IMR-90 (cell line): ENCODE measurements around the gene BEAN1. TPM values are rescaled to one million over a fixed set of nuclear protein-coding genes. Genes with fewer than 3 reads are reported as not detected.

Experiments
- ATAC-seq: fragments of 200-7000 bp; cut with Tn5 transposase; 2 replicates; pipeline ENCODE4 v1.9.1; 2020; ENCODE audit warnings: low read depth, mild to moderate bottlenecking, moderate library complexity
- BruUV-seq: library from RNA; stranded (reverse); fragments of 400-500 nt; replicated peaks from 2 replicates; lab custom pipeline; 2021; lab: Mats Ljungman, UMichigan
- CTCF ChIA-PET: fragments of 300-600 bp; formaldehyde crosslinking; extraction: SDS; loops from one replicate; lab custom pipeline; 2021; ENCODE audit warnings: antibody characterized with exemption; lab: Yijun Ruan, JAX
- POLR2A ChIA-PET: fragments of 300-600 bp; sonication (Branson Sonifier 250); formaldehyde crosslinking; loops from one replicate; lab custom pipeline; 2022; ENCODE audit warnings: antibody characterized with exemption; ENCODE audit not compliant: unreplicated experiment; lab: Charles Lee
- DNase-seq: peaks from one replicate; pipeline ENCODE4 v3.0.0; 2013
- H2AFZ ChIP-seq: replicated peaks from 2 replicates; pipeline ENCODE3; 2013; ENCODE audit warnings: low read length, mild to moderate bottlenecking; ENCODE audit not compliant: poor library complexity
- H2AK5ac ChIP-seq: 2 replicates; pipeline ENCODE4 v1.6.1; 2013; ENCODE audit warnings: low read depth, low read length, inconsistent platforms
- H2AK9ac ChIP-seq: replicated peaks from 2 replicates; pipeline ENCODE3; 2013; ENCODE audit warnings: mild to moderate bottlenecking, low read depth, low read length, moderate library complexity; ENCODE audit not compliant: poor library complexity
- H2BK120ac ChIP-seq: 2 replicates; pipeline ENCODE4 v1.6.1; 2013; ENCODE audit warnings: low read depth, low read length, inconsistent platforms
- H2BK15ac ChIP-seq: 3 replicates; pipeline ENCODE4 v1.6.1; 2013; ENCODE audit warnings: low read depth, low read length, inconsistent platforms
- H2BK20ac ChIP-seq: 2 replicates; pipeline ENCODE4 v1.6.1; 2013; ENCODE audit warnings: low read depth, mild to moderate bottlenecking, inconsistent platforms, low read length, moderate library complexity
- H2BK5ac ChIP-seq: 2 replicates; pipeline ENCODE4 v1.6.1; 2013; ENCODE audit warnings: mild to moderate bottlenecking, low read depth, low read length, inconsistent platforms; ENCODE audit not compliant: poor library complexity, severe bottlenecking
- H3K14ac ChIP-seq: replicated peaks from 2 replicates; pipeline ENCODE4 v1.6.1; 2013; ENCODE audit warnings: low read depth, low read length, inconsistent platforms
- H3K18ac ChIP-seq: 2 replicates; pipeline ENCODE4 v1.6.1; 2013; ENCODE audit warnings: low read depth, low read length, control low read depth
- H3K23ac ChIP-seq: 2 replicates; pipeline ENCODE4 v1.6.1; 2013; ENCODE audit warnings: low read depth, low read length, inconsistent platforms
- H3K27ac ChIP-seq: 2 replicates; pipeline ENCODE4 v1.5.1; 2013; ENCODE audit warnings: mild to moderate bottlenecking, control low read depth, low read length; ENCODE audit not compliant: insufficient read depth
- H3K27me3 ChIP-seq: 2 replicates; pipeline ENCODE4 v1.6.1; 2013; ENCODE audit warnings: low read length; ENCODE audit not compliant: control insufficient read depth, insufficient read depth
- H3K36me3 ChIP-seq: 2 replicates; pipeline ENCODE4 v1.6.1; 2013; ENCODE audit warnings: low read length, mixed read lengths; ENCODE audit not compliant: control insufficient read depth, insufficient read depth
- H3K4ac ChIP-seq: 2 replicates; pipeline ENCODE4 v1.6.1; 2013; ENCODE audit warnings: low read depth, low read length, inconsistent platforms
- H3K4me1 ChIP-seq: 2 replicates; pipeline ENCODE4 v1.6.1; 2013; ENCODE audit warnings: low read length, mixed read lengths; ENCODE audit not compliant: control insufficient read depth, insufficient read depth
- H3K4me2 ChIP-seq: 2 replicates; pipeline ENCODE4 v1.6.1; 2013; ENCODE audit warnings: low read depth, mild to moderate bottlenecking, control low read depth, low read length, moderate library complexity
- H3K4me3 ChIP-seq: 2 replicates; pipeline ENCODE4 v1.5.1; 2013; ENCODE audit warnings: low read depth, mild to moderate bottlenecking, control low read depth, low read length, moderate library complexity; ENCODE audit not compliant: insufficient read depth
- H3K56ac ChIP-seq: 2 replicates; pipeline ENCODE4 v1.6.1; 2013; ENCODE audit warnings: low read length, inconsistent platforms; ENCODE audit not compliant: insufficient read depth; ENCODE audit errors: extremely low read depth
- H3K79me1 ChIP-seq, 2 experiments: 2 replicates each; pipeline ENCODE4 v1.6.1; 2013; ENCODE audit warnings: low read length in 2 of 2, inconsistent platforms in 1 of 2, low read depth in 1 of 2
- H3K9ac ChIP-seq: 2 replicates; pipeline ENCODE4 v1.6.1; 2013; ENCODE audit warnings: low read depth, low read length, control low read depth
- H3K9me1 ChIP-seq: 2 replicates; pipeline ENCODE4 v1.6.1; 2013; ENCODE audit warnings: low read length, inconsistent platforms; ENCODE audit not compliant: insufficient read depth
- H3K9me3 ChIP-seq: 2 replicates; pipeline ENCODE4 v1.6.1; 2013; ENCODE audit warnings: low read length; ENCODE audit not compliant: control insufficient read depth, insufficient read depth
- H4K20me1 ChIP-seq: 2 replicates; pipeline ENCODE4 v1.6.1; 2013; ENCODE audit warnings: low read length, inconsistent platforms; ENCODE audit not compliant: insufficient read depth
- H4K5ac ChIP-seq: 2 replicates; pipeline ENCODE4 v1.6.1; 2013; ENCODE audit warnings: mild to moderate bottlenecking, low read depth, low read length, control low read depth
- H4K8ac ChIP-seq, 2 experiments: 2 replicates each; pipeline ENCODE4 v1.6.1; 2013; ENCODE audit warnings: low read depth in 2 of 2, low read length in 2 of 2, control low read depth in 1 of 2, inconsistent platforms in 1 of 2
- H4K91ac ChIP-seq: 2 replicates; pipeline ENCODE4 v1.6.1; 2013; ENCODE audit warnings: low read depth, low read length, inconsistent platforms; ENCODE audit not compliant: insufficient read depth
- CEBPB ChIP-seq: IDR thresholded peaks from 2 replicates; pipeline ENCODE4 v1.6.1; 2012; ENCODE audit warnings: low read depth, low read length, improper control_type of control experiment
- MAFK ChIP-seq: IDR thresholded peaks from 2 replicates; pipeline ENCODE4 v1.6.1; 2012; ENCODE audit warnings: low read depth, low read length, improper control_type of control experiment
- MAZ ChIP-seq: IDR thresholded peaks from 2 replicates; pipeline ENCODE4 v1.6.1; 2012; ENCODE audit warnings: low read depth, mild to moderate bottlenecking, low read length, improper control_type of control experiment, moderate library complexity, borderline replicate concordance
- MXI1 ChIP-seq: IDR thresholded peaks from 2 replicates; pipeline ENCODE4 v1.6.1; 2012; ENCODE audit warnings: low read depth, mild to moderate bottlenecking, low read length, moderate library complexity, borderline replicate concordance
- POLR2A ChIP-seq: IDR thresholded peaks from 2 replicates; pipeline ENCODE4 v1.6.1; 2012; ENCODE audit warnings: mild to moderate bottlenecking, low read depth, low read length
- RCOR1 ChIP-seq: IDR thresholded peaks from 2 replicates; pipeline ENCODE4 v1.6.1; 2012; ENCODE audit warnings: mild to moderate bottlenecking, low read length, improper control_type of control experiment; ENCODE audit not compliant: insufficient replicate concordance
- RFX5 ChIP-seq: IDR thresholded peaks from 2 replicates; pipeline ENCODE4 v1.8.0; 2012; ENCODE audit warnings: low read depth, mild to moderate bottlenecking, low read length, moderate library complexity
- SMC3 ChIP-seq: fragments of 150-350 bp; IDR thresholded peaks from 2 replicates; pipeline ENCODE4 v1.6.1; 2016; ENCODE audit warnings: low read depth, mild to moderate bottlenecking, antibody characterized with exemption, low read length, moderate library complexity
- WGBS, 2 experiments: methylation state at CpG; one replicate each; pipeline versions ENCODE4 v1.1.5 to v1.1.7; 2013; ENCODE audit warnings: missing lambda C conversion rate in 2 of 2; ENCODE audit not compliant: insufficient read length in 1 of 2; ENCODE audit errors: extremely low coverage in 2 of 2; 5-methylcytosine and 5-hydroxymethylcytosine counted together
- dilution Hi-C: fragments of 300-500 bp; cut with HindIII; formaldehyde crosslinking; loops from one replicate; pipeline ENCODE4 v1.14.3; 2018; ENCODE audit warnings: low sequenced_read_pairs; ENCODE audit not compliant: unreplicated experiment
- in situ Hi-C: fragments of 300-500 bp; cut with MboI; formaldehyde crosslinking; loops from 3 replicates; pipeline ENCODE4 v1.14.3; 2019; ENCODE audit warnings: low sequenced_read_pairs, inconsistent platforms, mixed read lengths
- intact Hi-C: fragments of 100-400 bp; cut with micrococcal nuclease; formaldehyde crosslinking; loops from 2 replicates; pipeline ENCODE4 v1.10.0; 2022
- polyA plus RNA-seq, 3 experiments: library from polyadenylated mRNA; depleted of rRNA; stranded (reverse); fragments of >200 nt; gene quantifications; 2 replicates each; pipeline ENCODE4 v1.2.3, GENCODE V29; 2012; ENCODE audit warnings: low replicate concordance in 1 of 3
- total RNA-seq: library from RNA; depleted of rRNA; stranded (reverse); fragments of >200 nt; gene quantifications from 2 replicates; pipeline ENCODE4 v1.2.3, GENCODE V29; 2012

BEAN1 gene
- total and polyA plus RNA-seq, 2 of the 4 experiments (the other 2 are of a cell fraction), result not detected

GRCh38 chr16:66509576-66509975, 82.5 kb downstream of the BEAN1 start:
- DNase-seq (no peak), ATAC-seq (no peak)
- peaks cover 3% of the 10 kb centered on the region; the same call in 1 of the 2 replicates for H3K36me3 ChIP-seq
- in situ Hi-C loops (no loop called here), intact Hi-C loops (no loop called here), dilution Hi-C loops (no loop called here)
- no peak overlapping the region for H4K8ac ChIP-seq
- no peak overlapping the region for H2BK120ac ChIP-seq
- H2AK5ac ChIP-seq, result no peak overlapping the region
- no peak overlapping the region for H3K4me2 ChIP-seq
- no TSS peak for BruUV-seq
- H3K4me1 ChIP-seq, result peaks cover 19% of the 10 kb centered on the region
- no peak overlapping the region for H3K18ac ChIP-seq
- no peaks in the 10 kb centered on the region for H3K27me3 ChIP-seq
- no peak overlapping the region for H2BK20ac ChIP-seq
- no peak overlapping the region for H3K4ac ChIP-seq
- no peak overlapping the region for H4K91ac ChIP-seq
- no peak overlapping the region for H3K14ac ChIP-seq
- CTCF ChIA-PET, result no interaction called here
- no peak overlapping the region for H2BK5ac ChIP-seq
- no peak overlapping the region for H2AK9ac ChIP-seq
- H3K56ac ChIP-seq, result no peak overlapping the region
- H4K20me1 ChIP-seq, result peaks cover 2% of the 10 kb centered on the region; the same call in 1 of the 2 replicates
- POLR2A ChIA-PET, result no interaction called here
- H3K79me1 ChIP-seq, result peaks cover 0 to 10% of the 10 kb centered on the region in 2 experiments; a peak in 1 of 4 replicates
- no peak overlapping the region for H2AFZ ChIP-seq
- no peaks in the 10 kb centered on the region for H3K9me3 ChIP-seq
- no peak overlapping the region for H3K23ac ChIP-seq
- no peak for TF ChIP-seq CEBPB
- TF ChIP-seq MAFK, result no peak
- TF ChIP-seq RCOR1, result no peak
- no peak for TF ChIP-seq MXI1
- TF ChIP-seq RFX5, result no peak
- no peak for TF ChIP-seq POLR2A
- no peak for TF ChIP-seq MAZ
- no peak for TF ChIP-seq SMC3
- H3K9me1 ChIP-seq, result peaks cover 25% of the 10 kb centered on the region
- 100% methylated on average over 3 of the region's 5 CpGs; no CpG with 5 or more reads in 1 of the 2 experiments for WGBS, 2 experiments
- no peak overlapping the region for H2BK15ac ChIP-seq
- no peak overlapping the region for H4K5ac ChIP-seq
- no peak overlapping the region for H3K27ac ChIP-seq
- H3K4me3 ChIP-seq, result no peak overlapping the region
- H3K9ac ChIP-seq, result no peak overlapping the region
